Measurements from ENCODE around the gene MAMDC2.

GRCh38 chr9:70012569-70012968 lies 31.1 kb upstream of the MAMDC2 start:
- no peak for TF ChIP-seq POLR2A (IDR thresholded peaks at IDR 0.05; ENCODE audit: control extremely low read depth in 1 of 2, low read depth in 2 of 2, low read length in 2 of 2)
- no peak for TF ChIP-seq POLR2AphosphoS5 (IDR thresholded peaks at IDR 0.05; ENCODE audit: low read depth, low read length)
- TF ChIP-seq CTCF (IDR thresholded peaks at IDR 0.05; ENCODE audit: control extremely low read depth in 1 of 3, insufficient read depth in 1 of 3, low read depth in 1 of 3, low read length in 3 of 3), result no peak
- no peak for TF ChIP-seq SP1 (IDR thresholded peaks at IDR 0.05; ENCODE audit: low read depth, low read length)
- TF ChIP-seq RAD21 (IDR thresholded peaks at IDR 0.05 in 1 of 2, conservative IDR thresholded peaks at IDR 0.05 in 1 of 2; ENCODE audit: low read depth in 2 of 2, low read length in 2 of 2), result no peak
- TF ChIP-seq TEAD4 (IDR thresholded peaks at IDR 0.05; ENCODE audit: low read depth, low read length), result no peak
- no peak for TF ChIP-seq MAX (IDR thresholded peaks at IDR 0.05)
- no peak for TF ChIP-seq TBP (IDR thresholded peaks at IDR 0.05; ENCODE audit: low read depth, low read length)
- TF ChIP-seq SIN3A (conservative IDR thresholded peaks at IDR 0.05 in 1 of 2, IDR thresholded peaks at IDR 0.05 in 1 of 2; ENCODE audit: low read depth in 1 of 2, low read length in 2 of 2), result no peak
- no peak for TF ChIP-seq EZH2 (IDR thresholded peaks at IDR 0.05; ENCODE audit: low read depth, low read length, severe bottlenecking)
- TF ChIP-seq JUND (IDR thresholded peaks at IDR 0.05; ENCODE audit: low read length), result no peak
- no peak for TF ChIP-seq EP300 (IDR thresholded peaks at IDR 0.05; ENCODE audit: borderline replicate concordance in 1 of 2, low read depth in 2 of 2, low read length in 2 of 2)
- TF ChIP-seq GTF2F1 (IDR thresholded peaks at IDR 0.05; ENCODE audit: borderline replicate concordance, low read depth, low read length), result no peak
- no peak for TF ChIP-seq SUZ12 (IDR thresholded peaks at IDR 0.05; ENCODE audit: low read length)

All from H1 (cell line).